WTC11 (cell line): ENCODE data around the gene DDX51.

Source experiments
- ATF3 ChIP-seq: sonication (generic); formaldehyde crosslinking; conservative IDR thresholded peaks from 2 replicates; pipeline ENCODE4 v1.8.1; 2022; ENCODE audit warnings: mild to moderate bottlenecking, missing genetic modification reagents
- CTCF ChIP-seq: fragments of 200-600 bp; IDR thresholded peaks from 2 replicates; pipeline ENCODE4 v1.8.0; 2022; ENCODE audit warnings: antibody characterized with exemption
- E2F5 ChIP-seq: sonication (generic); formaldehyde crosslinking; IDR thresholded peaks from 2 replicates; pipeline ENCODE4 v1.8.1; 2022; ENCODE audit warnings: mild to moderate bottlenecking, moderate library complexity, missing genetic modification reagents
- FOXP1 ChIP-seq: sonication (generic); formaldehyde crosslinking; IDR thresholded peaks from 2 replicates; pipeline ENCODE4 v1.8.0; 2022; ENCODE audit warnings: missing genetic modification reagents, mild to moderate bottlenecking, moderate library complexity, borderline replicate concordance
- IRF2 ChIP-seq: sonication (generic); formaldehyde crosslinking; IDR thresholded peaks from 2 replicates; pipeline ENCODE4 v1.8.0; 2022; ENCODE audit warnings: low read depth, missing genetic modification reagents, borderline replicate concordance
- MAX ChIP-seq: sonication (generic); formaldehyde crosslinking; IDR thresholded peaks from 2 replicates; pipeline ENCODE4 v1.8.0; 2022; ENCODE audit warnings: mild to moderate bottlenecking, missing genetic modification reagents

GRCh38 chr12:132170637-132171292 lies 26.6 kb upstream of the DDX51 start:
- TF ChIP-seq CTCF (no peak), E2F5 (no peak), MAX (CRISPR knock-in tag) (no peak), FOXP1 (no peak), IRF2 (no peak), ATF3 (CRISPR knock-in tag) (no peak)
